K562 (cell line): ENCODE results near the gene GGT1. TPM values are rescaled to one million over a fixed set of nuclear protein-coding genes. Genes with fewer than 3 reads are reported as not detected.

Experiments used
- BRF1 ChIP-seq: IDR thresholded peaks from 3 replicates; pipeline ENCODE4 v1.6.1; 2011; ENCODE audit warnings: borderline replicate concordance, mild to moderate bottlenecking; ENCODE audit not compliant: insufficient read length; ENCODE audit errors: extremely low read depth
- CBX5 ChIP-seq: IDR thresholded peaks from 2 replicates; pipeline ENCODE4 v1.6.1; 2014; ENCODE audit warnings: low read depth, borderline replicate concordance
- CXXC5 ChIP-seq: fragments of 250-450 bp; sonication (Bioruptor Pico); IDR thresholded peaks from 2 replicates; pipeline ENCODE4 v1.8.0; 2022; ENCODE audit warnings: inconsistent platforms, mild to moderate bottlenecking, moderate library complexity
- GATAD2B ChIP-seq: fragments of 450-650 bp; IDR thresholded peaks from 2 replicates; pipeline ENCODE4 v1.6.1; 2017; ENCODE audit warnings: mild to moderate bottlenecking, borderline replicate concordance
- GTF2F1 ChIP-seq: IDR thresholded peaks from 2 replicates; pipeline ENCODE4 v1.6.1; 2011; ENCODE audit warnings: low read depth, low read length, improper control_type of control experiment
- HDAC2 ChIP-seq: fragments of 450-650 bp; IDR thresholded peaks from 2 replicates; pipeline ENCODE4 v1.6.1; 2016; ENCODE audit warnings: mild to moderate bottlenecking
- KDM4B ChIP-seq, 2 experiments: fragments of 450-650 bp in 1 of 2; sonication (generic) in 1 of 2; IDR thresholded peaks; 2 replicates each; pipeline ENCODE4 v1.6.1; 2016 to 2017; ENCODE audit warnings: borderline replicate concordance in 2 of 2, antibody characterized with exemption in 1 of 2, low read depth in 1 of 2, mild to moderate bottlenecking in 1 of 2
- MCM2 ChIP-seq: fragments of 450-650 bp; IDR thresholded peaks from 2 replicates; pipeline ENCODE4 v1.6.1; 2017; ENCODE audit warnings: low read depth, mild to moderate bottlenecking
- MED1 ChIP-seq: sonication (generic); formaldehyde crosslinking; IDR thresholded peaks from 2 replicates; pipeline ENCODE4 v1.8.1; 2023; ENCODE audit warnings: missing genetic modification reagents, borderline replicate concordance
- PHF20 ChIP-seq: fragments of 450-650 bp; IDR thresholded peaks from 2 replicates; pipeline ENCODE4 v1.6.1; 2018; ENCODE audit not compliant: partially characterized antibody
- SAFB2 ChIP-seq: fragments of 200-400 bp; formaldehyde crosslinking; IDR thresholded peaks from 2 replicates; pipeline ENCODE4 v1.6.1; 2018; ENCODE audit warnings: borderline replicate concordance, low read length, low read depth, moderate library complexity; ENCODE audit not compliant: severe bottlenecking
- SLC30A9 ChIP-seq: fragments of 250-450 bp; sonication (Bioruptor Pico); IDR thresholded peaks from 2 replicates; pipeline ENCODE4 v1.8.0; 2022; ENCODE audit warnings: mild to moderate bottlenecking, moderate library complexity
- ZNF175 ChIP-seq: fragments of 200-800 bp; sonication (Bioruptor generic); IDR thresholded peaks from 2 replicates; pipeline ENCODE4 v1.6.1; 2016; ENCODE audit warnings: low read depth, mild to moderate bottlenecking, missing genetic modification characterization, missing compliant biosample characterization
- ZNF507 ChIP-seq: conservative IDR thresholded peaks from 2 replicates; pipeline ENCODE4 v1.6.1; 2017; ENCODE audit warnings: missing genetic modification characterization, missing compliant biosample characterization
- ZSCAN29 ChIP-seq: fragments of 450-650 bp; IDR thresholded peaks from 2 replicates; pipeline ENCODE4 v1.6.1; 2017
- polyA plus RNA-seq, 8 experiments: library from polyadenylated mRNA; depleted of rRNA in 4 of 8; stranded (reverse) in 5 of 8; unstranded in 3 of 8; fragments of >200 nt; fragmentation: Nextera tagmentation in 2 of 8; fragmentation: Illumina TruSeq in 1 of 8; extraction: Ambion mirVana in 2 of 8; extraction: Trizol in 1 of 8; gene quantifications; 2 replicates each; pipeline versions ENCODE4 v1.2.1 to v1.2.3, GENCODE V29; 2011 to 2014; ENCODE audit warnings: inconsistent platforms in 1 of 8, missing spikeins in 1 of 8
- total RNA-seq, 7 experiments: library from RNA; depleted of rRNA in 6 of 7; stranded (reverse); fragments of >200 nt in 6 of 7; fragmentation: Illumina TruSeq in 2 of 7; extraction: Trizol in 2 of 7; gene quantifications; 2 replicates each; pipeline versions ENCODE4 v1.2.1 to v1.2.3, GENCODE V29; 2011 to 2021; ENCODE audit warnings: low replicate concordance in 1 of 7
- TF ChIP-seq, protein P1 (sequence below): fragments of 450-650 bp; IDR thresholded peaks from 2 replicates; pipeline ENCODE4 v1.6.1; 2016
- TF ChIP-seq, protein P2 (sequence below): fragments of 450-650 bp; IDR thresholded peaks from 2 replicates; pipeline ENCODE4 v1.6.1; 2016; ENCODE audit warnings: missing biosample characterization, missing genetic modification characterization
- TF ChIP-seq, protein P3 (sequence below), 2 experiments: fragments of 450-650 bp in 1 of 2; IDR thresholded peaks; 2 replicates each; pipeline ENCODE4 v1.6.1; 2011 to 2017; ENCODE audit warnings: low read depth in 2 of 2, antibody characterized with exemption in 1 of 2, borderline replicate concordance in 1 of 2, low read length in 1 of 2, mild to moderate bottlenecking in 1 of 2, mixed read lengths in 1 of 2; ENCODE audit not compliant: control insufficient read depth in 1 of 2
- TF ChIP-seq, protein P4 (sequence below), 2 experiments: fragments of 450-650 bp in 1 of 2; sonication (generic) in 1 of 2; formaldehyde crosslinking; conservative IDR thresholded peaks; 2 replicates each; pipeline versions ENCODE4 v1.4.0 to v1.8.1; 2020 to 2022; ENCODE audit warnings: mild to moderate bottlenecking in 1 of 2, missing genetic modification reagents in 1 of 2
- TF ChIP-seq, protein P5 (sequence below): sonication (generic); formaldehyde crosslinking; IDR thresholded peaks from 2 replicates; pipeline ENCODE4 v1.8.0; 2022; ENCODE audit warnings: mild to moderate bottlenecking, low read depth, missing genetic modification reagents

Gene GGT1
- total and polyA plus RNA-seq, 9 of the 15 experiments (the other 6 are each of a cell fraction or from before 2014, with no cell fraction given): 0.46 to 11.8 (median 6.9) TPM

DNA sequence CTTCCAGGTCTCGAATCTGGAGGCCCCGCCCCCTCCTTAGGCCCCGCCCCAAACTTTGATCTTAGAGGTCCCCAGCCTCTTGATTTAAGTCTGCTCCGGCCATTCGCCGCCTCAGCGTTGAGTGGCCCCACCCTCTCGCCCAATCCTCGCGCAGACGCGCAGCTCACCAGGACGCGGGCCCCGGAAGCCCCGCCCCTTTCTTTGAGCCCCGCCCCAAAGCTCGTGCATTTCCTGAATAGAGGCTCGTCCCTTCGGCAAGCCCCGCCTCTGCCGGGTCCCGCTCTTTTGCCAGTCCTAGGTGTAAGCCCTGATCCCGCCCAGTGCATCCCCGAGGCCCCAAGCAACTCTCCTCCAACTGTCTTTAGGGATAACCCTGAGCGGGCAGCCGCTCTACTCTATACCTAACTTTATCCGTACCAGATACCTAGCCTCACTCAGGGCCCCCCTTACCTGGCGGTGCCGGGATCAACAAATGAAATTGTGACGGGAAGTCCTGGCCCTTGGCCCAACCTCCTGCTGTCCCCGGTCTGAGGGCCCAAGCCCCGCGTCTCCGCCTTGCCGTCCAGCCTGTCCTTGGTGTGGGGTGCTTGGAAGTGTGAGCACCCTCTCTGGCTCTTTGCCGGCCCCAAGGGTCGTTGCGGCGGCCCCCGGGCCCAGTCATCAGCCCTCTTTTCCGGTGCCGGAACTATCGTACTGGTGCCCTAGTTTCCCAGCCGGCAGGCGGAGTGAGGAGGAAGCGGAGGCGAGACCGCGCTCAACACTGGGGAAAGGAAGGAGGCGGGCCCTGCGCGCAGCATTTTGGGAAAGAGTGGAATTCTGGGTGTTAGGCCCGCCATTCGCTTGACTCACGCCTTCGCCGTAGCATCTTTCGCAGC, 47.6 kb upstream of the GGT1 start, which contains the start of gene SNRPD3 (continued):
- no peak for TF ChIP-seq ZNF507 (tag)
- TF ChIP-seq MCM2: no peak
- TF ChIP-seq ZSCAN29: no peak
- TF ChIP-seq, protein P1, sequence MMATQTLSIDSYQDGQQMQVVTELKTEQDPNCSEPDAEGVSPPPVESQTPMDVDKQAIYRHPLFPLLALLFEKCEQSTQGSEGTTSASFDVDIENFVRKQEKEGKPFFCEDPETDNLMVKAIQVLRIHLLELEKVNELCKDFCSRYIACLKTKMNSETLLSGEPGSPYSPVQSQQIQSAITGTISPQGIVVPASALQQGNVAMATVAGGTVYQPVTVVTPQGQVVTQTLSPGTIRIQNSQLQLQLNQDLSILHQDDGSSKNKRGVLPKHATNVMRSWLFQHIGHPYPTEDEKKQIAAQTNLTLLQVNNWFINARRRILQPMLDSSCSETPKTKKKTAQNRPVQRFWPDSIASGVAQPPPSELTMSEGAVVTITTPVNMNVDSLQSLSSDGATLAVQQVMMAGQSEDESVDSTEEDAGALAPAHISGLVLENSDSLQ: peak; percentile 93
- TF ChIP-seq PHF20: peak; percentile 91
- TF ChIP-seq GTF2F1: no peak
- TF ChIP-seq ZNF175 (CRISPR knock-in tag): peak; percentile 39; the same call in 1 of the 2 replicates
- TF ChIP-seq, protein P2, sequence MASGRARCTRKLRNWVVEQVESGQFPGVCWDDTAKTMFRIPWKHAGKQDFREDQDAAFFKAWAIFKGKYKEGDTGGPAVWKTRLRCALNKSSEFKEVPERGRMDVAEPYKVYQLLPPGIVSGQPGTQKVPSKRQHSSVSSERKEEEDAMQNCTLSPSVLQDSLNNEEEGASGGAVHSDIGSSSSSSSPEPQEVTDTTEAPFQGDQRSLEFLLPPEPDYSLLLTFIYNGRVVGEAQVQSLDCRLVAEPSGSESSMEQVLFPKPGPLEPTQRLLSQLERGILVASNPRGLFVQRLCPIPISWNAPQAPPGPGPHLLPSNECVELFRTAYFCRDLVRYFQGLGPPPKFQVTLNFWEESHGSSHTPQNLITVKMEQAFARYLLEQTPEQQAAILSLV: no peak
- TF ChIP-seq GATAD2B: no peak
- TF ChIP-seq, protein P3, sequence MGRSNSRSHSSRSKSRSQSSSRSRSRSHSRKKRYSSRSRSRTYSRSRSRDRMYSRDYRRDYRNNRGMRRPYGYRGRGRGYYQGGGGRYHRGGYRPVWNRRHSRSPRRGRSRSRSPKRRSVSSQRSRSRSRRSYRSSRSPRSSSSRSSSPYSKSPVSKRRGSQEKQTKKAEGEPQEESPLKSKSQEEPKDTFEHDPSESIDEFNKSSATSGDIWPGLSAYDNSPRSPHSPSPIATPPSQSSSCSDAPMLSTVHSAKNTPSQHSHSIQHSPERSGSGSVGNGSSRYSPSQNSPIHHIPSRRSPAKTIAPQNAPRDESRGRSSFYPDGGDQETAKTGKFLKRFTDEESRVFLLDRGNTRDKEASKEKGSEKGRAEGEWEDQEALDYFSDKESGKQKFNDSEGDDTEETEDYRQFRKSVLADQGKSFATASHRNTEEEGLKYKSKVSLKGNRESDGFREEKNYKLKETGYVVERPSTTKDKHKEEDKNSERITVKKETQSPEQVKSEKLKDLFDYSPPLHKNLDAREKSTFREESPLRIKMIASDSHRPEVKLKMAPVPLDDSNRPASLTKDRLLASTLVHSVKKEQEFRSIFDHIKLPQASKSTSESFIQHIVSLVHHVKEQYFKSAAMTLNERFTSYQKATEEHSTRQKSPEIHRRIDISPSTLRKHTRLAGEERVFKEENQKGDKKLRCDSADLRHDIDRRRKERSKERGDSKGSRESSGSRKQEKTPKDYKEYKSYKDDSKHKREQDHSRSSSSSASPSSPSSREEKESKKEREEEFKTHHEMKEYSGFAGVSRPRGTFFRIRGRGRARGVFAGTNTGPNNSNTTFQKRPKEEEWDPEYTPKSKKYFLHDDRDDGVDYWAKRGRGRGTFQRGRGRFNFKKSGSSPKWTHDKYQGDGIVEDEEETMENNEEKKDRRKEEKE (IDR thresholded peaks at IDR 0.05; ENCODE audit: borderline replicate concordance in 1 of 2, control insufficient read depth in 1 of 2, low read depth in 2 of 2, low read length in 1 of 2): no peak
- TF ChIP-seq, protein P4, sequence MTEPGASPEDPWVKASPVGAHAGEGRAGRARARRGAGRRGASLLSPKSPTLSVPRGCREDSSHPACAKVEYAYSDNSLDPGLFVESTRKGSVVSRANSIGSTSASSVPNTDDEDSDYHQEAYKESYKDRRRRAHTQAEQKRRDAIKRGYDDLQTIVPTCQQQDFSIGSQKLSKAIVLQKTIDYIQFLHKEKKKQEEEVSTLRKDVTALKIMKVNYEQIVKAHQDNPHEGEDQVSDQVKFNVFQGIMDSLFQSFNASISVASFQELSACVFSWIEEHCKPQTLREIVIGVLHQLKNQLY (CRISPR knock-in tag; conservative IDR thresholded peaks at IDR 0.05): no peak
- no peak for TF ChIP-seq BRF1
- peak; percentile 79 for TF ChIP-seq CXXC5 (CRISPR knock-in tag)
- TF ChIP-seq SAFB2: no peak
- TF ChIP-seq SLC30A9 (CRISPR knock-in tag): no peak
- TF ChIP-seq KDM4B (IDR thresholded peaks at IDR 0.05; ENCODE audit: borderline replicate concordance in 2 of 2, low read depth in 1 of 2): peak in 1 of 2 experiments; percentile 65; a peak in 1 of 4 replicates
- no peak for TF ChIP-seq CBX5
- TF ChIP-seq MED1: no peak
- TF ChIP-seq, protein P5, sequence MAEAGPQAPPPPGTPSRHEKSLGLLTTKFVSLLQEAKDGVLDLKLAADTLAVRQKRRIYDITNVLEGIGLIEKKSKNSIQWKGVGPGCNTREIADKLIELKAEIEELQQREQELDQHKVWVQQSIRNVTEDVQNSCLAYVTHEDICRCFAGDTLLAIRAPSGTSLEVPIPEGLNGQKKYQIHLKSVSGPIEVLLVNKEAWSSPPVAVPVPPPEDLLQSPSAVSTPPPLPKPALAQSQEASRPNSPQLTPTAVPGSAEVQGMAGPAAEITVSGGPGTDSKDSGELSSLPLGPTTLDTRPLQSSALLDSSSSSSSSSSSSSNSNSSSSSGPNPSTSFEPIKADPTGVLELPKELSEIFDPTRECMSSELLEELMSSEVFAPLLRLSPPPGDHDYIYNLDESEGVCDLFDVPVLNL: no peak
- TF ChIP-seq HDAC2: 0 out of 2 replicates have a peak, but pooled peaks have one; percentile 15
